GM21360 (cell line): ENCODE measurements around the gene KIF26A.

Experiments used
- ATAC-seq: cut with Tn5 transposase; IDR thresholded peaks from one replicate; pipeline ENCODE4 v1.9.1; 2021; ENCODE audit warnings: mild to moderate bottlenecking, moderate library complexity; ENCODE audit not compliant: unreplicated experiment

The KIF26A gene

DNA sequence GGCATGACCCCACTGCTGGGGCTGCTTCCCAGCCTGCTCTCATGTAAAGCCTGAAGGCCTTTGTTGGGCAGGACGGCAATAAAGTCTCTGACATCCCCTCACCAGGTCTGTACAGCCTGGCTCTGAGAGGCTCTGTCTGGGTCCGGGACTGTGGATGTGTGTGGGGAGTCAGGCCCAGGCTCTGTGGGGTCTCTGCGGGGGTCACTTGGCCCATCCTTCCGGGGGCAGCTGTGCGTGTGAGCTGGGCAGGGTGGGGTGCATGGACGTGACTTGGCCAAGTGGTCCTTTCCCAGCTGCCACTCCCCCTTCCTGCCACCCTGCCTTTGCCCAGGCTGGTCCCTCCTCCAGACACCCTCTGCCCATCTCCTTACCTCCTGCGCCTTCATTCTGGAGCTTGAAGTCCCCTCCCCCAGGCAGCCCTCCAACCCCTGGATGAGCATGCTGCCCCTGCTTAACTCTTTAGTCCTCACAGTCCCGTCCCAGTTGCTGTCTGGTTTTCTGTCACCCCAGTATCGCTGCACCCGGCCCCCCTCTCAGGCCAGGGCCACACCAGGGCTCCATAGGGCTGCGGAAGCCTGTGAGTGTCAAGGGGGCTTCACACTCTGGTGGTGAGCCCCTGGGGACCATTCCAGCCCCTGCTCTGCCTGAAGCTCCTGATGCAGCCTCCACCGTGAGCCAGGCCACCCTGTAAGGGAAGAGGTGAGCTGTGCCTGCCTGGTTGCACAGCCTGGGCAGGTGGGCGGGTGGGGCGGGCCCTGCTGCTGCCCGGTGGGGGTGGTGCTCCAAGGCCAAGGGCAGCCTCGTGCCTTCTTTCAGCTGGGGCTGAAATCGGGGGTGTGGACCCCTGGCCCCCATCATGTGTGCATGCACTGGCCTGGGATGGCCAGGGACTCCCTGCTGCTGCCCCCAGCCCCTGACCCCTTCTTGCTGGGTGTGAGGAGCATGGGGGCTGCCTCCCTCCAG is 25.5 kb upstream of the KIF26A start:
- no peak for ATAC-seq

DNA sequence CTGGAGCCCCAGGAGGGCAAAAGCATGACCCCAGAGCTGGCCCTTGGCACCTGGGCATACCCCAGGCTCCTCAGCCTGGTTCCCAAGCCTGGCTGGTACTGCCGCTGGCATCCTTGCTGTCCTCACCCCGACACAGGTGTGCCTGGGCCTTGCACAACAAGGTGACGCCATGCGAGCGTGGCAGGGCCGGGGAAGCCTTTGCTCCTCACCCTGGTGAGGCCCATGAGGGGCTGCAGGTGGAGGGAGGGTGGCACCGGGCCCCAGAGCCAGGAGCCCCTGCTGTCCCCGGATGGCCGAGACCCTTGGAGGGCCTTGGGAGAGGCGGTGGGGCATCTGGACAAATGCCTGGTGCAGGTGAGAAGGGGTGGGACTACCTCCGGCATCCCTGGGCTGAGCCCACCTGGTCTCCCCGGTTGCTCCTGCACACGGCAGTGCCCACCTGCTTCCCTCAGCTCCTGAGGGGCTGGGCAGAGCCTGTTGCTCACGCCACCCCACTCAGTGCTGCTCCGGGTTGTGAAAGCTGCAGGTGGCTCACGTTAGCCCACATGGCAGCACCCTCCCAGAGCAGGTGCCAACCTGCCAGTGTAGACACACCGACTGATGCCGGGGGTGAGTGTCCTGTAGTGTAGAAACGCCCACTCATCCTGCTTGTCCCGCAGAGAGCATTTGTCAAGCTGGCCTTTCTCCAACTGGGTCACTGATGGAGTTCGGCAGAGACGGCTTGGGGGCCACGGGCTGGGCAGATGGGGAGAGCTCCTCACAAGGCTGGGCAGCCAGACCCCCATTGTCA is 24.6 kb upstream of the KIF26A start:
- ATAC-seq, result no peak

DNA sequence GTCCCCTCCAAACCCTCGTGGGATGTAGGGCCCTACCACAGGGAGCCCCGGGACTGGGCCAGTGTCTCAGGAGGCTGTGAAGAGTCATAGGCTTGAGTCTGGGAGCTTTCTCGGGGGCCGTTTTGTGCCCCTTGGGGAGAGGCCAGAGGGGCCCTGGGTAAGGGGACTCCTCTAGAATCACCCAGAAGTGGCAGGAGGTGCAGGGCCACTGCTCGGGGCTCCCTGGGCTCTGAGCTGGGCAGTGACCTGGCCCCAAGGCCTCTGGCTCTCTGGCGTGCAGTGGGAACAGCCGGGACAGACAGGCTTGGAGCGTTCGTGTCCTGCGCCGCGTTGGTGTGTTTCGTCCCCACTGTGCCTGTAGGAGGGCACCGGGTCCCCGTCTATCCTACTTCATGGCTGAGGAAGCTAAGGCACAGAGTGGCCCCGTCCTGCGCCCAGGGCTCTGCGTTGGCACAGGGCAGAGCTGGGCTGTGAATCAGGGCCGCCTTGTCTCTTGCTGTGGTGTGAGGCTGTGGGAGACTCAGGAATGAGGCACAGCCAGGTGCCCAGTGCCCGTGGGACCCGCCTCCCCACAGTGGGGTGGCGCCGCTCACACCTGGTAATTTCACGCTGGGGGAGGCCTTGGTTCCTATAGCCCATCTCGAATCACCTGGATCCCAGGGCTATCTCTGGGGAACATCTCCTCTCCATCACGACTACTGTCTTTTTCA is 23.8 kb upstream of the KIF26A start:
- no peak for ATAC-seq

- ATAC-seq, result no peak
Observed at GRCh38 chr14:104115131-104115600, 23.2 kb upstream of the KIF26A start.

- no peak for ATAC-seq
Observed at GRCh38 chr14:104115691-104116287, 22.6 kb upstream of the KIF26A start.

GRCh38 chr14:104116288-104116755 is 22.1 kb upstream of the KIF26A start:
- ATAC-seq, result no peak

DNA sequence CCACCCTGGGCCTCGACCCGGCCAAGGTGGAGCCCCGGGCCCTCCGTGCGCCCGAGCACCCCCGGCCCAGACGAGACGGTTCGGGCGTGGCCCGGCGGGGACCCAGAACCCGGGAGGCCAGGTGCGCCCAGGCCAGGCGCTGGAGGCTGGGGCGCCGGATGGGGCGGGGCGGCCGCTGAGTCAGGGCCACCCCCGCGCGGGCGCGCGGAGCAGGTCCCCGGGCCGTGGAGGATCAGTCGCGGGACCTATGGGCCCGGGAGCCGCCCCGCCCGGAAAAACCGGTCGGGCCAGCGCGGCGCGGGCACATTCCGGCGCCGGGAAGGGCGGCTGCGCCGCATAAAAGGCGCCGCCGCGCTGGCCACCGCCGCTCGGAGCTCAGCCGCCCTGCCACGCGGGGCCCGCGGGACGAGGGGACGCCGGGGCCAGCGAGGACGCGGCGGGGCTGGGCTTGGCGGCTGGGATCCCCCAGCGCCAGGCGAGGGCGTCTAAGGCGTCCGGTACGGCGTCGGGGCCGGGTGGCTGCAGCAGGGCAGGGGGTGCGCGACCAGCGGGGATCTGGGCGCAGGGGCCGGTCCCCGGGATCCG is 21.5 kb upstream of the KIF26A start:
- ATAC-seq, result no peak

GRCh38 chr14:104117341-104118005 is 20.9 kb upstream of the KIF26A start:
- ATAC-seq, result no peak

- ATAC-seq, result no peak
Observed at GRCh38 chr14:104118006-104118844, 20.2 kb upstream of the KIF26A start.

- no peak for ATAC-seq
Observed at GRCh38 chr14:104119119-104119487, 19.3 kb upstream of the KIF26A start.

DNA sequence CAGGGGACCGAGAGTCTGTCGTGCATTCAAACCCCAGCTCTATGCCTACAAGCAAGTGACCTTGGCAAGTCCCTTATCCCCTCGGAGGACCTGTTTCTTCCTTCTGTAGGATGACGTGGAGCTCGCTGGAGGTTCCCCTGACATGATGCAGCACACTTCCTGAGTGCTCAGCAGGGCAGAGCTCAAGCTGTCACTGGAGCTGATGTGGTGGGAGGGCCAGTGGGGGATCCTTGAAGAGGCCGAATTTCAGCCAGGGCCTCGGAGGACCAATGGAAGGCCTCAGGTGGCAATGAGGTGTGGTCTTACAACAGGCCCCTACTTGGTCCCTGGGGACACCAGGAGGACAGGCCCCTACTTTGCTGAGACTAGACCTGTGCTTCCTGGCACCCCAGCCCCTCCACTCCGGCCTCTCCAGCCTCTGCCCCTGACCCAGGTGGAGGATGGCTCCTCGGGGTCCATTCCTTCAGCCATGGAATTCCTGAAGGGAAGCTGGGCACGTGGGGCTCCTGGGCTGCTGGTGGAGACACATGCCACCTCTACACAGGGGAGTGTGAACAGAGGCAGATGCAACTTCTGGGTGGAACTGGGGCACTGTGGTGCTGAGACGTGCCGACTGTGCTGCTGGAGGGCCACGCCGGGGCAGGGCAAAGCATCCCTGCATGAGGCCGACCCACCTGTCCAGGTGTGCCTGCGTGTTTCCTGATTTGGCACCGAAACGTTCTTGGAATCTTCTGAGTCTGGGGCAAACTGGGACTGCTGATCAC is 18.7 kb upstream of the KIF26A start:
- ATAC-seq, result no peak

- ATAC-seq, result no peak
Observed at GRCh38 chr14:104120281-104120741, 18.1 kb upstream of the KIF26A start.

- ATAC-seq, result no peak
Observed at GRCh38 chr14:104121142-104121541, 17.2 kb upstream of the KIF26A start.

DNA sequence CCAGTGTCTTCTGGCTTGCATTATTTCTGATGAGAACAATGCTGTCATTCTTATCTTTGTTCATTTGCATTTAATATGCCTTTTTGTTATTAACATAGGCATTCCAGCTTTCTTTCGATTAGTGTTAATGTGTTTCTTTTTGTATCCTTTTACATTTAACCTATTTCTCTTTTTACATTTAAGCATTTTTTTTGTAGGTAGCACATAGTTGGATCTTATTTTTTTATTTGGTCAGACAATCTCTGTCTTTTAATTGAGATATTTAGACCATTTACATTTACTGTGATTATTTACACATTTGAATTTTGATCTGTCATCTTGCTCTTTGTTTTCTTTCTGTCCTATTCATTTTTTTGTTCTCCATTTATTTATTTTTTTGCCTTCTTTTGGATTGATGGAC is 14.5 kb upstream of the KIF26A start:
- no peak for ATAC-seq

DNA sequence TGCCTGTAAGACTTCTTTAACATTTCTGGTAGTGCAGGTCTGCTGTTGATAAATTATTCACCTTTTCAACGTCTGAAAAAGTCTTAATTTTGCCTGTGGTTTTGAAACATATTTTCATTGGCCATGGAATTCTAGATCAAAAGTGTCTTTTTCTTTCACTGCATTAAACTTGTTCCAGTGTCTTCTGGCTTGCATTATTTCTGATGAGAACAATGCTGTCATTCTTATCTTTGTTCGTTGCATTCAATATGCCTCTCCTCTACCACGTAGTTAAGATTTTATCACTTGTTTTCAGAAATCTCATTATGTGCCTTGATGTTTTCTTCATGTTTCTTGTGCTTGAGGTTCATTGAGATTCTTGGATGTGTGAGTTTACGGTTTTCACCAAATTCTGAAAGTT is 13.4 kb upstream of the KIF26A start:
- ATAC-seq, result no peak

DNA sequence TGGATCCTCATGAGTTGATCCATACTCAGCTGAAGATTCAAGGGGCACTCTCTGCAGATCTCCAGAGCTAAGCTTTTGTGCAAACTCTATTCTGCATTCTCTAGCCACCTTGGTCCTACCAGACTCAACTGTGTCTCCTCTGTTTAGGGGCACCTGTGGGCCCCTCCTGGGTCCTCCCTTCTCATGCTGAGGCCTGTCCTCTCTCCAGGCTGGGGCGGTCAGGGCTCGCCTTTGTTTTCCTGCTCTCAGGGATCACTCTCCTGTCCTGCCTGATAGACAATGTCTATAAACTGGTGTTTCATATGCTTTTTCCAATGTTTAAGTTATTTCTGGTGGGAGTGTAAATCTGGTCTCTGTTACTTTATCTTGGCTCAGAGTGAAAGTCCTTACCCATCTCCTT is 11.6 kb upstream of the KIF26A start:
- ATAC-seq, result no peak

- no peak for ATAC-seq
Observed at GRCh38 chr14:104128981-104129380, 9.4 kb upstream of the KIF26A start.

GRCh38 chr14:104129556-104129955 is 8.8 kb upstream of the KIF26A start:
- ATAC-seq, result no peak
